ENCODE measurements around the gene UTS2B. TPM values are rescaled to one million over a fixed set of nuclear protein-coding genes. Genes with fewer than 3 reads are reported as not detected.
A peak's percentile ranks its signal among the peaks of the same experiment; 100 is the strongest.

UTS2B gene
- total RNA-seq, 4 donors from 2014 or later, result not detected

- peak within 1 kb of the TSS; percentile 92 for H3K4me3 ChIP-seq (ENCODE audit: low read depth, poor library complexity, severe bottlenecking)
- WGBS, 2 donors, result 1% methylated on average over 48 to 62 of the region's 63 CpGs
- TF ChIP-seq POLR2A (IDR thresholded peaks at IDR 0.05), result no peak
- TF ChIP-seq, protein P1, sequence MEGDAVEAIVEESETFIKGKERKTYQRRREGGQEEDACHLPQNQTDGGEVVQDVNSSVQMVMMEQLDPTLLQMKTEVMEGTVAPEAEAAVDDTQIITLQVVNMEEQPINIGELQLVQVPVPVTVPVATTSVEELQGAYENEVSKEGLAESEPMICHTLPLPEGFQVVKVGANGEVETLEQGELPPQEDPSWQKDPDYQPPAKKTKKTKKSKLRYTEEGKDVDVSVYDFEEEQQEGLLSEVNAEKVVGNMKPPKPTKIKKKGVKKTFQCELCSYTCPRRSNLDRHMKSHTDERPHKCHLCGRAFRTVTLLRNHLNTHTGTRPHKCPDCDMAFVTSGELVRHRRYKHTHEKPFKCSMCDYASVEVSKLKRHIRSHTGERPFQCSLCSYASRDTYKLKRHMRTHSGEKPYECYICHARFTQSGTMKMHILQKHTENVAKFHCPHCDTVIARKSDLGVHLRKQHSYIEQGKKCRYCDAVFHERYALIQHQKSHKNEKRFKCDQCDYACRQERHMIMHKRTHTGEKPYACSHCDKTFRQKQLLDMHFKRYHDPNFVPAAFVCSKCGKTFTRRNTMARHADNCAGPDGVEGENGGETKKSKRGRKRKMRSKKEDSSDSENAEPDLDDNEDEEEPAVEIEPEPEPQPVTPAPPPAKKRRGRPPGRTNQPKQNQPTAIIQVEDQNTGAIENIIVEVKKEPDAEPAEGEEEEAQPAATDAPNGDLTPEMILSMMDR (IDR thresholded peaks at IDR 0.05), result no peak
- intact Hi-C loops (cut with DNase I; ENCODE audit: low total_unique reads), result no loop called here
- peak; percentile 76 to 97 for DNase-seq (ENCODE audit: low spot score in 2 of 2)
Measured at GRCh38 chr3:191328962-191329653, 1.2 kb downstream of the UTS2B start, which contains the start of gene CCDC50. TSS of gene CCDC50 (plus strand) at chr3:191329394. CDS start at chr3:191329675, 281 bp downstream.

DNA sequence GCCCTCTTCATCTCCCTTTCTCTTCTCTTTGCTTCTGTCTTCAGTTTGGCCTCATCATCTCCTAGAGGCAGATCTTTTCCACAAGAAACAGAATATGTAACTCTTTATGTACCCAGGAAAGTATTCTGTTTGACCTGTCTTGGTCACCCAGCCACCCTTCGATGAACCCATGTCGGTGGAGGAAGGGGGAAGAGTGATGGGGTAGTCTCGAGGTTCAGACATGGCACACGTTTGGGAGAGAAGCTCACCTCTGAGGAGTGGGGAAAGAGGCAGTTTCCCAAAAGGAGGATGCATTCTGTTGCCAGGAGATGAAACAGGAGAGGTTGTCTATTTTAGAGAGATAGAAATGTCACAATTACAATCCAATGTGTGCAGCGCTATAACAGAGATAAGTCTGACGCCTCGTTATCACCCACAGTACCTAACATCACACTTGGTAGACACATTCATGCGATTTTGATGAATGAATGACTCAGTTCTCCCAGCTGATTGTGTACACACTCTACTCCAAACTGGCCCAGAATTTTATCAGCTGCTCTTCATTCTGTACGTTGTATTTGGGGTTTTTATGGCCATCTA lies 1.9 kb downstream of the UTS2B start:
- 55 to 64% methylated on average over 9 of the region's 9 CpGs for WGBS, 2 donors
- intact Hi-C loops (cut with DNase I; ENCODE audit: low total_unique reads), result no loop called here
- no peak overlapping the region for H3K4me3 ChIP-seq (ENCODE audit: low read depth, poor library complexity, severe bottlenecking)
- no peak for TF ChIP-seq POLR2A (IDR thresholded peaks at IDR 0.05)
- TF ChIP-seq, protein P1 (IDR thresholded peaks at IDR 0.05), result no peak
- no peak for DNase-seq (ENCODE audit: low spot score in 2 of 2)

DNA sequence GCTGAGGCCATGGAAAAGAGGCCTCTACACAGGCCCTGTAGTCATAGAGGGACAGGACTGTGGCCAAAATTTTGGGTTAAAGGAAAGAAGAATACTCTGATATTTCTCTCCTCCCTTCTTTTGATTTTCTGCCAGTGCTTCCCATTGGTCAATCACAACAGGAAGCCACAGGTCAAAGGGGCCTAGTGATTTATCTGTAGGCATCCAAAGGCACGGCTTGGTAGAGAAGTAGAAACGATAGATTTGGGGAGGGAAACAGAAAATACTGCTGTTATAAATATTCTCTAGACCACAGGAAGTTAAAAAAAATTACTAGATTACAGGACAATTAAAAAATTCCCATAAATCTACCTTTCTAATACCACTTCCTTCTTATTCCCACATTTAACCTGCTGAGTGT lies 2.8 kb downstream of the UTS2B start:
- WGBS, 2 donors, result 48 to 54% methylated on average over 2 of the region's 2 CpGs
- H3K4me3 ChIP-seq (ENCODE audit: low read depth, poor library complexity, severe bottlenecking), result no peak overlapping the region
- no peak for DNase-seq (ENCODE audit: low spot score in 2 of 2)
- intact Hi-C loops (cut with DNase I; ENCODE audit: low total_unique reads), result no loop called here
- no peak for TF ChIP-seq POLR2A (IDR thresholded peaks at IDR 0.05)
- TF ChIP-seq, protein P1 (IDR thresholded peaks at IDR 0.05), result no peak

- WGBS, 2 donors, result 85 to 100% methylated on average over 2 of the region's 2 CpGs
- TF ChIP-seq, protein P1 (IDR thresholded peaks at IDR 0.05), result no peak
- no peak for TF ChIP-seq POLR2A (IDR thresholded peaks at IDR 0.05)
Measured at GRCh38 chr3:191324936-191325335, 5.4 kb downstream of the UTS2B start.

GRCh38 chr3:191321019-191321767 lies 9.1 kb downstream of the UTS2B start:
- WGBS, 2 donors, result 91 to 93% methylated on average over 4 of the region's 4 CpGs
- TF ChIP-seq POLR2A (IDR thresholded peaks at IDR 0.05), result no peak
- H3K4me3 ChIP-seq (ENCODE audit: low read depth, poor library complexity, severe bottlenecking), result no peak overlapping the region
- intact Hi-C loops (cut with DNase I; ENCODE audit: low total_unique reads), result no loop called here
- DNase-seq (ENCODE audit: low spot score in 2 of 2), result no peak

More at GRCh38 chr3:191324936-191325335, 5.4 kb downstream of the UTS2B start:
- H3K4me3 ChIP-seq (ENCODE audit: low read depth, poor library complexity, severe bottlenecking), result no peak overlapping the region
- no peak for DNase-seq (ENCODE audit: low spot score in 2 of 2)
- intact Hi-C loops (cut with DNase I; ENCODE audit: low total_unique reads), result no loop called here

DNA sequence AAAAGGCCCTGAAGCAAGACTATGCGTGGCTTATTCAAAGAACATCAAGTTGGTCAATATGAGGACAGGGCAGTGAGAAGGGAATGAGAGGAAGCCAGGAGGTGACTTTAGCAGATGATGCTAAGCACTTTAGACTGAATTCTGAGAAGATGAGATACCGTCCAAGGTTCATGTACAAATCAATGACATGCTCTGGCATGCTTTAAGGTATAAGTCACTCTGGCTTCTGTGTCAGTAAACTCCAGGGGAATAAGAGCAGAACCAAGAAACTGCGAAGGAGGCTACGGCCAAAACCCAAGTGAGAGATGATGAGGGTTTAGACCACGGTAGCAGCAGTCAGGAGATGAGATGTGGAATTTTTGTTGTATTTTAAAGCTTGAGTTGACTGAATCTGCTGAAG lies 10.0 kb downstream of the UTS2B start:
- 48 to 75% methylated on average over 5 of the region's 5 CpGs for WGBS, 2 donors
- H3K4me3 ChIP-seq (ENCODE audit: low read depth, poor library complexity, severe bottlenecking), result no peak overlapping the region
- DNase-seq (ENCODE audit: low spot score in 2 of 2), result no peak
- TF ChIP-seq, protein P1 (IDR thresholded peaks at IDR 0.05), result no peak
- no peak for TF ChIP-seq POLR2A (IDR thresholded peaks at IDR 0.05)
- intact Hi-C loops (cut with DNase I; ENCODE audit: low total_unique reads), result no loop called here
